Iris pigment epithelial cell (primary cell): Measurements from ENCODE around the gene RREB1.
A peak's percentile ranks its signal among the peaks of the same experiment; 100 is the strongest.

Source experiments
- DNase-seq: peaks from one replicate; pipeline ENCODE4 v3.0.0-alpha.2; 2011; ENCODE audit warnings: low read depth

The RREB1 gene

GRCh38 chr6:7164536-7165001 lies 56.8 kb downstream of the RREB1 start:
- DNase-seq, result no peak

GRCh38 chr6:7165002-7165889 lies 57.5 kb downstream of the RREB1 start:
- DNase-seq, result peak; percentile 48

- DNase-seq, result no peak
Observed at GRCh38 chr6:7165890-7166267, 58.1 kb downstream of the RREB1 start.

- no peak for DNase-seq
Observed at GRCh38 chr6:7166410-7167293, 58.9 kb downstream of the RREB1 start.

- DNase-seq, result no peak
Observed at GRCh38 chr6:7169296-7169721, 61.5 kb downstream of the RREB1 start.

GRCh38 chr6:7170117-7170732 lies 62.5 kb downstream of the RREB1 start:
- DNase-seq, result no peak

GRCh38 chr6:7171119-7171518 lies 63.4 kb downstream of the RREB1 start:
- DNase-seq, result no peak

- no peak for DNase-seq
Observed at GRCh38 chr6:7171733-7172132, 64.0 kb downstream of the RREB1 start.

- peak; percentile 54 for DNase-seq
Observed at GRCh38 chr6:7172649-7173048, 64.9 kb downstream of the RREB1 start.

- no peak for DNase-seq
Observed at GRCh38 chr6:7173843-7174503, 66.2 kb downstream of the RREB1 start.

GRCh38 chr6:7175462-7175861 lies 67.7 kb downstream of the RREB1 start:
- DNase-seq, result peak; percentile 42

GRCh38 chr6:7176208-7176607 lies 68.4 kb downstream of the RREB1 start:
- DNase-seq, result no peak

GRCh38 chr6:7178280-7178679 lies 70.5 kb downstream of the RREB1 start:
- DNase-seq, result no peak

- DNase-seq, result no peak
Observed at GRCh38 chr6:7180751-7181150, 73.0 kb downstream of the RREB1 start.

- DNase-seq, result no peak
Observed at GRCh38 chr6:7183707-7184106, 75.9 kb downstream of the RREB1 start.

- DNase-seq, result no peak
Observed at GRCh38 chr6:7184502-7184901, 76.7 kb downstream of the RREB1 start.

- no peak for DNase-seq
Observed at GRCh38 chr6:7185561-7185960, 77.8 kb downstream of the RREB1 start.

GRCh38 chr6:7188492-7188891 lies 80.7 kb downstream of the RREB1 start:
- no peak for DNase-seq

- no peak for DNase-seq
Observed at GRCh38 chr6:7189101-7189758, 81.5 kb downstream of the RREB1 start.

GRCh38 chr6:7190791-7191190 lies 83.0 kb downstream of the RREB1 start:
- no peak for DNase-seq

GRCh38 chr6:7193122-7193521 lies 85.4 kb downstream of the RREB1 start:
- no peak for DNase-seq
